SK-N-MC (cell line): ENCODE results near the gene PARVA.

Experiments used
- EZH2 ChIP-seq: fragments of 200-600 bp; sonication (generic); IDR thresholded peaks from one replicate; pipeline ENCODE4 v1.6.1; 2017; ENCODE audit warnings: antibody characterized with exemption
- POLR2AphosphoS5 ChIP-seq: IDR thresholded peaks from 2 replicates; pipeline ENCODE4 v1.6.1; 2012; ENCODE audit warnings: mild to moderate bottlenecking, low read depth, low read length, borderline replicate concordance

DNA sequence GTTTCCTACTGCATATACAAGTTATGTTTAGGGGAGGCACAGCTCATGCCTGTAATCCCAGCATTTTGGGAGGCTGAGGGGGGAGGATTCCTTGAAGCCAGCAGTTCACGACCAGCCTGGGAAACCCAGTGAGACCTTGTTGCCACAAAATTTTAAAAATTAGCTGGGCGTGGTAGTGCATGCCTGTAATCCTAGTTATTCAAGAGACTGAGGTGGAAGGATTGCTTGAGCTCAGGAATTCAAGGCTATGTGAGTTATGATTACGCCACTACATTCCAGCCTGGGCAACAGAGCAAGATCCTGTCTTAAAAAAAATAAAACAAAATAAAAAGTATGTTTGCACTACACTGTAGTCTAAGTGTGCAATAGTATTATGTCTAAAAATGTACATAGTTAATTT is 188.0 kb downstream of the PARVA start:
- no peak for TF ChIP-seq EZH2
- TF ChIP-seq POLR2AphosphoS5 = no peak
